Astrocyte of the spinal cord (primary cell): ENCODE data around the gene ST3GAL6.

Experiments used
- DNase-seq: peaks from one replicate; pipeline ENCODE4 v3.0.0; 2011; ENCODE audit warnings: low read depth, low spot score
- H3K4me3 ChIP-seq: 2 replicates; pipeline ENCODE4 v1.5.1; 2011; ENCODE audit warnings: low read depth, mild to moderate bottlenecking, low read length, moderate library complexity
- in situ Hi-C: cut with HindIII; loops from 2 replicates; pipeline ENCODE4 v1.10.0; 2017; ENCODE audit warnings: low sequenced_read_pairs
- TF ChIP-seq, protein P1 (sequence below): IDR thresholded peaks from 2 replicates; pipeline ENCODE4 v1.5.1; 2012; ENCODE audit warnings: low read depth, mild to moderate bottlenecking, low read length, inconsistent platforms

The ST3GAL6 gene, protein sequence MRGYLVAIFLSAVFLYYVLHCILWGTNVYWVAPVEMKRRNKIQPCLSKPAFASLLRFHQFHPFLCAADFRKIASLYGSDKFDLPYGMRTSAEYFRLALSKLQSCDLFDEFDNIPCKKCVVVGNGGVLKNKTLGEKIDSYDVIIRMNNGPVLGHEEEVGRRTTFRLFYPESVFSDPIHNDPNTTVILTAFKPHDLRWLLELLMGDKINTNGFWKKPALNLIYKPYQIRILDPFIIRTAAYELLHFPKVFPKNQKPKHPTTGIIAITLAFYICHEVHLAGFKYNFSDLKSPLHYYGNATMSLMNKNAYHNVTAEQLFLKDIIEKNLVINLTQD

GRCh38 chr3:98763076-98763475 is at the start of gene ST3GAL6:
Gene ST3GAL6 (plus strand): TSS chr3:98763340. CDS start chr3:98768441, 5,101 bp downstream.
- in situ Hi-C loops, result no loop called here
- H3K4me3 ChIP-seq, result no peak within 1 kb of the TSS
- DNase-seq, result no peak
- TF ChIP-seq, protein P1, sequence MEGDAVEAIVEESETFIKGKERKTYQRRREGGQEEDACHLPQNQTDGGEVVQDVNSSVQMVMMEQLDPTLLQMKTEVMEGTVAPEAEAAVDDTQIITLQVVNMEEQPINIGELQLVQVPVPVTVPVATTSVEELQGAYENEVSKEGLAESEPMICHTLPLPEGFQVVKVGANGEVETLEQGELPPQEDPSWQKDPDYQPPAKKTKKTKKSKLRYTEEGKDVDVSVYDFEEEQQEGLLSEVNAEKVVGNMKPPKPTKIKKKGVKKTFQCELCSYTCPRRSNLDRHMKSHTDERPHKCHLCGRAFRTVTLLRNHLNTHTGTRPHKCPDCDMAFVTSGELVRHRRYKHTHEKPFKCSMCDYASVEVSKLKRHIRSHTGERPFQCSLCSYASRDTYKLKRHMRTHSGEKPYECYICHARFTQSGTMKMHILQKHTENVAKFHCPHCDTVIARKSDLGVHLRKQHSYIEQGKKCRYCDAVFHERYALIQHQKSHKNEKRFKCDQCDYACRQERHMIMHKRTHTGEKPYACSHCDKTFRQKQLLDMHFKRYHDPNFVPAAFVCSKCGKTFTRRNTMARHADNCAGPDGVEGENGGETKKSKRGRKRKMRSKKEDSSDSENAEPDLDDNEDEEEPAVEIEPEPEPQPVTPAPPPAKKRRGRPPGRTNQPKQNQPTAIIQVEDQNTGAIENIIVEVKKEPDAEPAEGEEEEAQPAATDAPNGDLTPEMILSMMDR, result no peak

GRCh38 chr3:98713984-98714383 is 49.2 kb upstream of the ST3GAL6 start:
- TF ChIP-seq, protein P1, result no peak
- H3K4me3 ChIP-seq, result no peak overlapping the region
- DNase-seq, result no peak
- in situ Hi-C loops, result no loop called here

DNA sequence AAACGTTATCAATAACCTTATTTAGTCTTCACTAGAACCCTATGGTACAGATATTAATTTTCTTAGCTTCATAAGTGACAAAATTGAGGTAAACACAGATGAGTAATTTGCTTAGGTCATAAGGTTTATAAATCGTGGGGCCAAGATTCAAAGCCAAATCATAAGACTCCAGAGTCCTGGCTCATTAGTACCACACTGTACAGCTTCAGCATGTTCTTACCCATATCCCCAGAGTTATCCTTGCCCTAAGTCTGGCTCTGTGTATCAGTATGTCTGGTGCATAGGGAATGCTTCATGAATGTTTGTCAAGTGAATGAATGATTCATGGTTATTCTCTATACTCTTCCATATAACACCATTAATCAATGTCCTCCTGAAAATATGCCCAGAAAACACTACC is 45.6 kb upstream of the ST3GAL6 start:
- no peak for DNase-seq
- no peak overlapping the region for H3K4me3 ChIP-seq
- in situ Hi-C loops, result no loop called here
- TF ChIP-seq, protein P1, result no peak

- in situ Hi-C loops, result no loop called here
- no peak overlapping the region for H3K4me3 ChIP-seq
- no peak for DNase-seq
- TF ChIP-seq, protein P1, result no peak
These were observed 44.4 kb upstream of the ST3GAL6 start for GRCh38 chr3:98718730-98719129.

DNA sequence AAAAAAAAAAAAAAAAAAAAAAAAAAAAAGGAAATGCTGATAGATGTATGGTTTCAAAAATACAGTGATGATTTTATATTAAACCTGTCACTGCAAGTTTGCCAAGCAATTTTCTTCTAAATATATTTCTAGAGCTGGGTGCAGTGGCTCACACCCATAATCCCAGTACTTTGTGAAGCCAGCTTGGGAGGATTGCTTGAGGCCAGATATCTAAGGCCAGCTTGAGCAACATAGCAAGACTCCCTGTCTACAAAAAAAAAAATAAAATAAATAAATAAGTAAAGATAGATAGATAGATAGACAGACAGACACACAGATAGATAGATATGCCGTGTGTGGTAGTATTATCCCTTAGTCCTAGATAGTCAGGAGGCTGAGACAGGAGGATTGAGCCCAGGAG is 41.4 kb upstream of the ST3GAL6 start:
- no peak for DNase-seq
- H3K4me3 ChIP-seq, result no peak overlapping the region
- TF ChIP-seq, protein P1, result no peak
- in situ Hi-C loops, result no loop called here

DNA sequence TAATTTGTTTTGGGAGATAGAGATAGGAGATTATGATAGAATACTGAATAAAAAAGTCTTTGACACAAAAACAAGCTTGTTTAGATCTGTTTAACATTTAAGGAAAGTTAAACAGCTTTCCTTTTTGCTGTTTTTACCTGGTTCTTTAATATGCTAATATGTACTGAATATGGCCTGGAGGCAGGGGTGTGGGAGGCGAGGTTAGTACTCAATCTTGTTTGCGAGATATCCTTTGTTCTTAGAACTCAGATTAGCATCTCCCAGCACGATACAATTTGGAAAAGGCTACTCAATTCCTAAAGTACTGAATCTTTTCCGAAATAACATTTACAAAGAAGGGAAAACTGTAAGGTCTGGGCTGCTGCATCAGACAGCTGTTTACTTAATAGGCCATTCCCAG is 40.8 kb upstream of the ST3GAL6 start:
- TF ChIP-seq, protein P1, result no peak
- DNase-seq, result no peak
- in situ Hi-C loops, result no loop called here

More for the DNA sequence above, 40.8 kb upstream of the ST3GAL6 start:
- no peak overlapping the region for H3K4me3 ChIP-seq
